ENCODE results near the gene HIVEP3. TPM values are rescaled to one million over a fixed set of nuclear protein-coding genes. Genes with fewer than 3 reads are reported as not detected.

Gene HIVEP3
- total RNA-seq, 1 experiment from 2014 or later = 11.0 TPM

GRCh38 chr1:41629141-41629540 lies 289.6 kb downstream of the HIVEP3 start:
- TF ChIP-seq CTCF (conservative IDR thresholded peaks at IDR 0.05) = no peak
- TF ChIP-seq EZH2 (IDR thresholded peaks at IDR 0.05; ENCODE audit: low read depth) = no peak
- Histone ChIP-seq H3K79me2 (ENCODE audit: low read depth) (no peaks in the 10 kb centered on the region), H3K4me3 (no peak overlapping the region), H3K27me3 (ENCODE audit: insufficient read depth, low read depth) (no peaks in the 10 kb centered on the region), H3F3A (ENCODE audit: insufficient read depth, low read depth) (peaks cover 3% of the 10 kb centered on the region; the same call in 1 of the 2 replicates), H3K36me3 (ENCODE audit: low read depth) (no peaks in the 10 kb centered on the region), H3K4me1 (replicated peaks; ENCODE audit: insufficient read depth) (peaks cover 17% of the 10 kb centered on the region), H2AFZ (no peak overlapping the region), H3K27ac (no peak overlapping the region), H4K20me1 (ENCODE audit: insufficient read depth) (no peaks in the 10 kb centered on the region), H3K9me3 (ENCODE audit: insufficient read depth, low read depth) (no peaks in the 10 kb centered on the region), H3K4me2 (no peak overlapping the region), H3K9me2 (ENCODE audit: insufficient read depth) (no peaks in the 10 kb centered on the region)
- no peak for DNase-seq
- no TSS peak for BruUV-seq (replicated peaks)
- ChIA-PET POLR2A (ENCODE audit: unreplicated experiment) (interaction anchor here (0.7 kb wide), 1 partner anchor 33 kb away, joined by 3 read pairs; no protein-coding TSS in a partner anchor), CTCF (no interaction called here)
- intact Hi-C loops (cut with micrococcal nuclease; ENCODE audit: unreplicated experiment) = no loop called here

GRCh38 chr1:41627491-41628280 lies 291.0 kb downstream of the HIVEP3 start:
- no peaks in the 10 kb centered on the region for H3K9me3 ChIP-seq (ENCODE audit: insufficient read depth, low read depth)
- no peak overlapping the region for H3K4me3 ChIP-seq
- no peaks in the 10 kb centered on the region for H3K36me3 ChIP-seq (ENCODE audit: low read depth)
- TSS peak; percentile 76 for BruUV-seq (replicated peaks)
- no peaks in the 10 kb centered on the region for H3K27me3 ChIP-seq (ENCODE audit: insufficient read depth, low read depth)
- ChIA-PET CTCF (no interaction called here), POLR2A (ENCODE audit: unreplicated experiment) (interaction anchor here (0.6 kb wide), 1 partner anchor 387 kb away, joined by 3 read pairs; no protein-coding TSS in a partner anchor)
- H3F3A ChIP-seq (ENCODE audit: insufficient read depth, low read depth) = peaks cover 3% of the 10 kb centered on the region; the same call in 1 of the 2 replicates
- DNase-seq = no peak
- intact Hi-C loops (cut with micrococcal nuclease; ENCODE audit: unreplicated experiment) = loop anchor here (2.0 kb wide), 2 partner anchors 37 to 129 kb away; no protein-coding TSS in a partner anchor
- no peak overlapping the region for H3K27ac ChIP-seq
- no peaks in the 10 kb centered on the region for H3K9me2 ChIP-seq (ENCODE audit: insufficient read depth)
- no peak overlapping the region for H2AFZ ChIP-seq
- TF ChIP-seq EZH2 (IDR thresholded peaks at IDR 0.05; ENCODE audit: low read depth) (no peak), CTCF (conservative IDR thresholded peaks at IDR 0.05) (no peak)
- no peaks in the 10 kb centered on the region for H3K79me2 ChIP-seq (ENCODE audit: low read depth)
- H3K4me1 ChIP-seq (replicated peaks; ENCODE audit: insufficient read depth) = peaks cover 26% of the 10 kb centered on the region
- H4K20me1 ChIP-seq (ENCODE audit: insufficient read depth) = no peaks in the 10 kb centered on the region
- peak overlapping the region; percentile 11; the same call in 1 of the 2 replicates for H3K4me2 ChIP-seq

GRCh38 chr1:41626616-41627375 lies 291.9 kb downstream of the HIVEP3 start:
- Histone ChIP-seq H4K20me1 (ENCODE audit: insufficient read depth) (no peaks in the 10 kb centered on the region), H3K4me1 (replicated peaks; ENCODE audit: insufficient read depth) (peaks cover 26% of the 10 kb centered on the region), H3F3A (ENCODE audit: insufficient read depth, low read depth) (peaks cover 3% of the 10 kb centered on the region; the same call in 1 of the 2 replicates), H3K4me2 (peak overlapping the region; percentile 11; the same call in 1 of the 2 replicates), H2AFZ (no peak overlapping the region), H3K79me2 (ENCODE audit: low read depth) (no peaks in the 10 kb centered on the region), H3K4me3 (no peak overlapping the region), H3K9me3 (ENCODE audit: insufficient read depth, low read depth) (no peaks in the 10 kb centered on the region), H3K27ac (no peak overlapping the region), H3K36me3 (ENCODE audit: low read depth) (no peaks in the 10 kb centered on the region), H3K9me2 (ENCODE audit: insufficient read depth) (no peaks in the 10 kb centered on the region), H3K27me3 (ENCODE audit: insufficient read depth, low read depth) (no peaks in the 10 kb centered on the region)
- TSS peak; percentile 41 for BruUV-seq (replicated peaks)
- ChIA-PET POLR2A (ENCODE audit: unreplicated experiment) (no interaction called here), CTCF (no interaction called here)
- TF ChIP-seq EZH2 (IDR thresholded peaks at IDR 0.05; ENCODE audit: low read depth) = no peak
- TF ChIP-seq CTCF (conservative IDR thresholded peaks at IDR 0.05) = no peak
- intact Hi-C loops (cut with micrococcal nuclease; ENCODE audit: unreplicated experiment) = loop anchor here (2.0 kb wide), 2 partner anchors 38 to 128 kb away; no protein-coding TSS in a partner anchor
- peak; percentile 89 to 90 for DNase-seq
